Measurements from ENCODE around the gene TMEM179. TPM values are rescaled to one million over a fixed set of nuclear protein-coding genes. Genes with fewer than 3 reads are reported as not detected.
"Not testable (repeated sequence)": the region's sequence is repeated elsewhere in the genome, so short reads cannot be mapped to it uniquely, and the experiment has no call there.

TMEM179 gene
- total RNA-seq, 1 donor from 2014 or later = 1.0 TPM

DNA sequence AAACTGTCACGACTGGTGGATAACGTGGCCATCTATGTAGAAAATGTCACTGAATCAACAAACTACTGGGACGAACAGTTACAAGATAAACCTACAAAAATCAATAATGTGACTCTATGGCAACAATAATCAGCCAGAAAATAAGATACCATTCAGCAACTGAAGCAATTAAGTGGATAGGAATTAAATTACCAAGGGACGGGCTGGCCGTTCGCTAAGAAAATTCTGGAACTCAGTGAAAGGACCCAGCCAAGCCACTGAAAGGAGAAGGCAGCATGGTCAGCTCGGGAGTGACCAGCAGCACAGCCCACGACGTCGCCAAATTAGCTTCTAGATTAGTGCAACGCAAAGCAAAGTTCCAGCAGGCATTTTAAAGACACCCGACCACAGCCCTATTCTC is 33.6 kb upstream of the TMEM179 start:
- Histone ChIP-seq H3K36me3 (ENCODE audit: control insufficient read depth in 3 of 3, insufficient read depth in 3 of 3, low read length in 3 of 3) (no peaks in the 10 kb centered on the region), H3K27ac (ENCODE audit: low read depth, low read length) (no peak overlapping the region), H3K4me1 (ENCODE audit: control insufficient read depth in 3 of 3, insufficient read depth in 3 of 3, low read length in 3 of 3) (peaks cover 0 to 4% (median 0%) of the 10 kb centered on the region in 3 donors), H3K4me3 (ENCODE audit: low read length in 3 of 3) (no peak overlapping the region), H3K27me3 (ENCODE audit: control insufficient read depth in 3 of 3, insufficient read depth in 3 of 3, low read length in 3 of 3) (peaks cover 21 to 65% (median 52%) of the 10 kb centered on the region in 3 donors), H3K9ac (ENCODE audit: low read depth in 1 of 3, low read length in 3 of 3) (no peak overlapping the region), H3K9me3 (ENCODE audit: control insufficient read depth in 3 of 3, low read length in 3 of 3) (no peaks in the 10 kb centered on the region)

DNA sequence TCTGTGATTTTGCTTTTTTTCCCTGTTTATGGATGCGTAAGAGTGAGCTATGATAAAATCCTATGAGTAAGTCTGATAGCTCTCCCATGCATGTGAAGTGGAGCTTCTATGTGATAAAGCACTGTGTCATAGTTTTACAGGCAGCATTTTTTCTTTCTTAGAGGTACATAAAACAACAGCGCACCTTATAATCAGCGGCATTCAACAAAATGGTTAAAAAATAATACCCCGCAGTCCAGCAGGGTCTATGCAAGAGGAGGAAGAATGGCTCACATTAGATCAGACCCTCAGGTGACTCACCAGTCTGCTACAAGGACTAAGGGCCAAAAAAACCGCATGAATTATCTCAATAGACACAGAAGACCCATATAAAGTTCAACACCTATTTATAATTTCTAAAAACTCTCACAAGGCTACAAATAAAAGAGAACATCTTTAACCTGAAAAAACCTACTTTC is 33.0 kb upstream of the TMEM179 start:
- no peak overlapping the region for H3K27ac ChIP-seq (ENCODE audit: low read depth, low read length)
- H3K9ac ChIP-seq (ENCODE audit: low read depth in 1 of 3, low read length in 3 of 3) = no peak overlapping the region
- H3K9me3 ChIP-seq (ENCODE audit: control insufficient read depth in 3 of 3, low read length in 3 of 3) = no peaks in the 10 kb centered on the region
- H3K4me1 ChIP-seq (ENCODE audit: control insufficient read depth in 3 of 3, insufficient read depth in 3 of 3, low read length in 3 of 3) = peaks cover 0 to 4% (median 0%) of the 10 kb centered on the region in 3 donors
- no peak overlapping the region for H3K4me3 ChIP-seq (ENCODE audit: low read length in 3 of 3)
- H3K36me3 ChIP-seq (ENCODE audit: control insufficient read depth in 3 of 3, insufficient read depth in 3 of 3, low read length in 3 of 3) = no peaks in the 10 kb centered on the region
- peaks cover 21 to 67% (median 57%) of the 10 kb centered on the region in 3 donors for H3K27me3 ChIP-seq (ENCODE audit: control insufficient read depth in 3 of 3, insufficient read depth in 3 of 3, low read length in 3 of 3)

DNA sequence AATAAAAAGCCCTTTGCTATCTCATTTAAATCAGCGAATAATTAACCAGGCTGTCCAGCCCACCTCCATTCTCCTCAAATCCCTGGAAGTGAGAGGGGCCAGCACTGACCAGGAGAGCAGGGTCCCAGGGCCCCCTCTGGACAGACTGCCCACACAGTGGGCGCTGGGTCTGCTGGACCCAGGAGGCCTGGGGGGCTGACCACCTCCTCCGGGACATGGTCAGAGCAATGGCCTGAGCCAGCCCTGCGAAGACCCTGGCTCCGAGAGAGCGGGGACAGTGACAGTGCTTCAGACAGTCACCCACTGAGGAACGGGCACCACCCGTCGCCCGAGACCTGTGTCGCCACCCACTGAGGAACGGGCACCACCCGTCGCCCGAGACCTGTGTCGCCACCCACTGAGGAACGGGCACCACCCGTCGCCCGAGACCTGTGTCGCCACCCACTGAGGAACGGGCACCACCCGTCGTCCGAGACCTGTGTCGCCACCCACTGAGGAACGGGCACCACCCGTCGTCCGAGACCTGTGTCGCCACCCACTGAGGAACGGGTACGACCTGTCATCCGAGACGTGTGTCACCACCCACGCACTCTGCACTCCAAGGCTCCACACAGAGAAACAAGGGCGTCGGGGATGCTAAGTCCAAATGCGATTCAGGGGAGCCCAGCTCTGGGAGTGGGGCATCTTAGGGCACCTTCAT is 32.4 kb upstream of the TMEM179 start:
- H3K4me3 ChIP-seq (ENCODE audit: low read length in 3 of 3); H3K9ac ChIP-seq (ENCODE audit: low read depth in 1 of 3, low read length in 3 of 3); H3K36me3 ChIP-seq (ENCODE audit: control insufficient read depth in 3 of 3, insufficient read depth in 3 of 3, low read length in 3 of 3); H3K4me1 ChIP-seq (ENCODE audit: control insufficient read depth in 3 of 3, insufficient read depth in 3 of 3, low read length in 3 of 3); H3K27ac ChIP-seq (ENCODE audit: low read depth, low read length); H3K9me3 ChIP-seq (ENCODE audit: control insufficient read depth in 3 of 3, low read length in 3 of 3): not testable (repeated sequence)
- H3K27me3 ChIP-seq (ENCODE audit: control insufficient read depth in 3 of 3, insufficient read depth in 3 of 3, low read length in 3 of 3) = peaks cover 21 to 61% (median 59%) of the 10 kb centered on the region in 3 donors

DNA sequence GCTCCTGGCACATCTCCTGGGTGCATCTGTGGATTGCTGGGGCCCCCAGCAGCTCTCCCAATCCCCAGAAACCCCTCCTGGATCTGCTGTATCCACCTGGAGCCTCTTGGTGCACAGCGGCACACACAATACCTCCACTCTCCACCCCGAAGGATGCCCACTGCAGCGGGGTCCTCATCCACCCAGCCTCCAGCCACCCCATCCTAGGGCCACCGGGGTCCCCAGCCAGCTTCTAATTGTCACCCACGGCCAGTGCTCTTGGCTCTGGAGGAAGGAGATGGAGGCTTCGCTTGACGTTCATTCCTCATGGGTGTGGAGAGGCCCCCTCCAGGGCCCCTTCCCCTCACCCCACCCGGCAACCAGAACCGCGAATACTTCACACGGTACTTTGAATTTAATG is 31.6 kb upstream of the TMEM179 start:
- H3K27ac ChIP-seq (ENCODE audit: low read depth, low read length) = no peak overlapping the region
- H3K36me3 ChIP-seq (ENCODE audit: control insufficient read depth in 3 of 3, insufficient read depth in 3 of 3, low read length in 3 of 3) = no peaks in the 10 kb centered on the region
- no peaks in the 10 kb centered on the region for H3K9me3 ChIP-seq (ENCODE audit: control insufficient read depth in 3 of 3, low read length in 3 of 3)
- H3K27me3 ChIP-seq (ENCODE audit: control insufficient read depth in 3 of 3, insufficient read depth in 3 of 3, low read length in 3 of 3) = peaks cover 21 to 60% (median 59%) of the 10 kb centered on the region in 3 donors
- no peak overlapping the region for H3K4me3 ChIP-seq (ENCODE audit: low read length in 3 of 3)
- no peak overlapping the region for H3K9ac ChIP-seq (ENCODE audit: low read depth in 1 of 3, low read length in 3 of 3)
- H3K4me1 ChIP-seq (ENCODE audit: control insufficient read depth in 3 of 3, insufficient read depth in 3 of 3, low read length in 3 of 3) = peaks cover 0 to 4% (median 0%) of the 10 kb centered on the region in 3 donors

DNA sequence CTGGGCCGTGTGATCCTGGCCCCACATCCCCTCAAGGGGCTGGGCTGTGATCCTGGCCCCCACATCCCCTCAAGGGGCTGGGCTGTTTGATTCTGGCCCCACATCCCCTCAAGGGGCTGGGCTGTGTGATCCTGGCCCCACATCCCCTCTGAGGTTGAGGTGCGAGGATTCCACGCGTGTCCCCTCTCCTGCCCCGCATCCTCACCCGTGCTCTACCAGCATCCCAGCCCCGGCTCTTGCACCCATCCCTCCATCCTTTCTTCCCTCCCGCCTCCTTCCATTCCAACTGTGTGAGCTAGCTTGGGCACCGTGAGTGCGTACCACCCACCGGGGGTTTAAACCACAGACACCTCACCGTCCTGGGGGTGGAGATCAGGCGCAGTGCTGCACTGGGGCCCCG is 31.1 kb upstream of the TMEM179 start:
- no peaks in the 10 kb centered on the region for H3K36me3 ChIP-seq (ENCODE audit: control insufficient read depth in 3 of 3, insufficient read depth in 3 of 3, low read length in 3 of 3)
- no peak overlapping the region for H3K27ac ChIP-seq (ENCODE audit: low read depth, low read length)
- H3K4me3 ChIP-seq (ENCODE audit: low read length in 3 of 3) = no peak overlapping the region
- peaks cover 0 to 4% (median 0%) of the 10 kb centered on the region in 3 donors for H3K4me1 ChIP-seq (ENCODE audit: control insufficient read depth in 3 of 3, insufficient read depth in 3 of 3, low read length in 3 of 3)
- H3K27me3 ChIP-seq (ENCODE audit: control insufficient read depth in 3 of 3, insufficient read depth in 3 of 3, low read length in 3 of 3) = peaks cover 21 to 60% (median 57%) of the 10 kb centered on the region in 3 donors
- H3K9me3 ChIP-seq (ENCODE audit: control insufficient read depth in 3 of 3, low read length in 3 of 3) = no peaks in the 10 kb centered on the region
- H3K9ac ChIP-seq (ENCODE audit: low read depth in 1 of 3, low read length in 3 of 3) = no peak overlapping the region

DNA sequence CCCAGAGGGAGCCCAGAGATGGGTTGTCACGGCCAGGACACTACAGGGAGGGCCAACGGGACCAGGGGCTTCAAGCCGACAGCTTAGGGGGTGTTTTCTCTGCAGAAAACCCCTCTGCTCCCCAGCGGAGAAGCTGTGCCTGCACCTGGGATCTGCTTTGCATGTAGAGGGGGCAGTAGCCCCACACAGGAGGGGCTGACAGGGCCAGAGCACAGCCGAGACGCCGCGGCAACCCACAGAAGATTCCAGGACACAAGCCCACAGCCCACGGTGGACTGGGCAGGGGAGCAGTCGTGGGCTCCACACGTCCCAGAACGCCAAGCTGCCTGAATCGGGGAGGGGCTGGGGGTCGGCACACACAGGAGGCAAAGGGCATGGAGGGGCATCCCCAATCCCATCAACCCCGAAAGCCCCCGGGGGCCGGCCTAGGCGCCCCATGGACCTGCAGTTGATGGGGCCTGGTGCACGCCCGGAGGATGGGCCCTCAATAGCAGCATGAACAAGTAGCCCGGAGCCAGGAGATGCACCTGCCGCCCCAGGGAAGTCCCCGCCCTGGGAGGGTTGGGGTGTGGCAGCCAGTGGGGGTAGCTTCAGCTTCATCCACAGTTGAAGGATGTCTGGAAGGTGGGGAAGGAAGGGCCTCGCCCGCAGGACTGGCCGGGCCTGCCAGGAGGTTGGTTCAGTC is 30.5 kb upstream of the TMEM179 start:
- Histone ChIP-seq H3K9me3 (ENCODE audit: control insufficient read depth in 3 of 3, low read length in 3 of 3) (no peaks in the 10 kb centered on the region), H3K36me3 (ENCODE audit: control insufficient read depth in 3 of 3, insufficient read depth in 3 of 3, low read length in 3 of 3) (no peaks in the 10 kb centered on the region), H3K9ac (ENCODE audit: low read depth in 1 of 3, low read length in 3 of 3) (no peak overlapping the region), H3K4me3 (ENCODE audit: low read length in 3 of 3) (no peak overlapping the region), H3K27me3 (ENCODE audit: control insufficient read depth in 3 of 3, insufficient read depth in 3 of 3, low read length in 3 of 3) (peaks cover 21 to 54% (median 50%) of the 10 kb centered on the region in 3 donors), H3K4me1 (ENCODE audit: control insufficient read depth in 3 of 3, insufficient read depth in 3 of 3, low read length in 3 of 3) (peaks cover 0 to under 1% (median 0%) of the 10 kb centered on the region in 3 donors), H3K27ac (ENCODE audit: low read depth, low read length) (no peak overlapping the region)

DNA sequence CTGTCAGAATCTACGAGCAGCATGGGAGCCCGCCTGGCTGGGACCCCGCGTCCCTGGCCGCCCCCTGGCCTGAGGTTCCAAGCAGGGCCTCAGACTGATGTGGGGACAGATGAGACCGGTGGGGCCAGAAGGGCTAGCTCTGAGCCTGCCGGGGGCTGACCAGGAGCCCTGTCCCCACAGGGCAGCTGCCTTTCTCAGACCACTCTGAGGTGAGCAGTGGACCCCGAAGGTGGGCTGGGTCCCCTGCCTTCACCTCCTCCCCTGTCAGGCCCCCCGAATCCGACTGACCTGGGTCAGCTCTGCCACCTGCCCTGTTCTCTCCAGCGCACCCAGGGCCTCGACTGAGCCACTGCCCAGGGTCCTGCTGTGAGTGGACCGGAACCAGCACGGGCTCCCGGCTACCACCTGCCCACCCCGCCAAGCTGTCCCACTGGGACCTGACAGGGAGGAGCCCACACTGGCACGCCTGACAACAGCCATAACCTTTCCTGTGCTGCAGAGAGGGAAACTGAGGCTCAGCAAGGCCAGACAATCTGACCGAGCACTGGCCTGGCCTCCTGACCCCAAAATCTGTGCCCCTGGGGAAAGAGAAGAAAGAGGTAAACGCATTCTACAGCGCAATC is 29.7 kb upstream of the TMEM179 start:
- no peak overlapping the region for H3K4me3 ChIP-seq (ENCODE audit: low read length in 3 of 3)
- H3K4me1 ChIP-seq (ENCODE audit: control insufficient read depth in 3 of 3, insufficient read depth in 3 of 3, low read length in 3 of 3) = no peaks in the 10 kb centered on the region
- no peak overlapping the region for H3K27ac ChIP-seq (ENCODE audit: low read depth, low read length)
- peaks cover 16 to 46% (median 43%) of the 10 kb centered on the region in 3 donors for H3K27me3 ChIP-seq (ENCODE audit: control insufficient read depth in 3 of 3, insufficient read depth in 3 of 3, low read length in 3 of 3)
- H3K9me3 ChIP-seq (ENCODE audit: control insufficient read depth in 3 of 3, low read length in 3 of 3) = peaks cover 0 to under 1% (median 0%) of the 10 kb centered on the region in 3 donors
- H3K36me3 ChIP-seq (ENCODE audit: control insufficient read depth in 3 of 3, insufficient read depth in 3 of 3, low read length in 3 of 3) = no peaks in the 10 kb centered on the region
- H3K9ac ChIP-seq (ENCODE audit: low read depth in 1 of 3, low read length in 3 of 3) = no peak overlapping the region

DNA sequence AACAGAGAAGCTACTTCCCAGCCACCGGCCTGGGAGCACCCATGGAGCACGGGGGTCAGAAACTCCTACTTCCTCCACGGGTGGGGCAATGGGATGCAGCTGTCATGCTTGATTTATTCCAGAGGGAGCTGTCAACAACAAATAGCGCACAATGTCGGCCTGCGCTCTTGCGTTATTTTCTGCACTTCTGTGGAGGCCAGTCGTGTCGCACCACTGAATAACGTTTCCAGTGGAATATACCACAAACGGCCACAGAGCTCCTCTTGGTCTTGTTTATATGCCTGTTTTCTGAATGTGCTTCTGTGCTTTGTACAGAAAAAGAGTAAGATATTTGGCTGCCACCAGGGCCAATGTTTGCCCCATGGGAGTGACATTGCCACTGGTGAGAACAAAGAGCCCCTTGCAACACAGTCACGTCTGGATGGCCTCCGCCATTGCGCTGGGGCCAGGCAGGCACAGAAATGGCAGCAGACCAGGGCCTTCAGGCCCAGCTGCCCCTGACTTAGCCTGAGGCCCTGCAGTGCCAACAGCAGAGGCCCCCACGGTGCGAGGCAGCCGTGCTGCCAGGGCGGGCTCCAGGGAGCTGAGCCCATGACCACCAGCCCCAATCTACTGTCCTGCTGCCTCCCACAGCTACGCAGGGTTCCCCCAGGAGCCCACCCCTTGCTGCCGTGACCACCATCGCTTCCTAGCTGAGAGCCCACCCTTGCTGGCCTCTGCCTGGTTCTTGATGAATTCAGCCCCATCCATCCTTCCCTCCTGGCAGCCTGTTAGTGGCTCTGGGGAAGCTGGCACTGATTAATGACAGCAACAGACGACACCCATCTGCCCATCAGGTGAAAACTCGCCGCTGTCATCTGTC is 28.9 kb upstream of the TMEM179 start:
- H3K4me3 ChIP-seq (ENCODE audit: low read length in 3 of 3) = no peak overlapping the region
- H3K27ac ChIP-seq (ENCODE audit: low read depth, low read length) = no peak overlapping the region
- H3K27me3 ChIP-seq (ENCODE audit: control insufficient read depth in 3 of 3, insufficient read depth in 3 of 3, low read length in 3 of 3) = peaks cover 16 to 39% (median 36%) of the 10 kb centered on the region in 3 donors
- H3K36me3 ChIP-seq (ENCODE audit: control insufficient read depth in 3 of 3, insufficient read depth in 3 of 3, low read length in 3 of 3) = no peaks in the 10 kb centered on the region
- H3K9ac ChIP-seq (ENCODE audit: low read depth in 1 of 3, low read length in 3 of 3) = no peak overlapping the region
- H3K4me1 ChIP-seq (ENCODE audit: control insufficient read depth in 3 of 3, insufficient read depth in 3 of 3, low read length in 3 of 3) = no peaks in the 10 kb centered on the region
- peaks cover 0 to 5% (median 0%) of the 10 kb centered on the region in 3 donors for H3K9me3 ChIP-seq (ENCODE audit: control insufficient read depth in 3 of 3, low read length in 3 of 3)

DNA sequence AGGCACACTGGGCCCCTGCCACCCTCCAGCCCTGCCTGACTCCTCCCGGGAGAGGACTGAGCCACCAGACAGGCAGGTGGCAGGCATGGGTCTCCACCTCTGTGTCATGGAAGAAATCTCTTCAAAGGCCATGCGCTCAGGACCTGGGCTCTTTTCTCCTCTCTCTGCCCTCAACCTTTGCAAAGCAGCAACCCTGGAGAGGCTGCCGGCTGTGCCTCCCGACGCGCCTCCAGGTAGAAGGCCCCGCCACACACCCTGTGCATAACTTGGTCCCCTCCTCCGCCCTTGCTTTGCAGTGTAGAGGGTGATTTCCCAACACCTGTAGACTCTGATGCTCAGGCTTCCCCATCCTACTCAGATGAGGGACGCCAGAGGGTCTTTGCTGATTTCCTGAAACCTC is 28.2 kb upstream of the TMEM179 start:
- Histone ChIP-seq H3K27me3 (ENCODE audit: control insufficient read depth in 3 of 3, insufficient read depth in 3 of 3, low read length in 3 of 3) (peaks cover 16 to 35% (median 32%) of the 10 kb centered on the region in 3 donors), H3K9ac (ENCODE audit: low read depth in 1 of 3, low read length in 3 of 3) (no peak overlapping the region), H3K9me3 (ENCODE audit: control insufficient read depth in 3 of 3, low read length in 3 of 3) (peaks cover 0 to 5% (median 0%) of the 10 kb centered on the region in 3 donors), H3K4me1 (ENCODE audit: control insufficient read depth in 3 of 3, insufficient read depth in 3 of 3, low read length in 3 of 3) (no peaks in the 10 kb centered on the region), H3K36me3 (ENCODE audit: control insufficient read depth in 3 of 3, insufficient read depth in 3 of 3, low read length in 3 of 3) (no peaks in the 10 kb centered on the region), H3K27ac (ENCODE audit: low read depth, low read length) (no peak overlapping the region), H3K4me3 (ENCODE audit: low read length in 3 of 3) (no peak overlapping the region)
